H1 (cell line): ENCODE measurements around the gene HOXB8. TPM values are rescaled to one million over a fixed set of nuclear protein-coding genes. Genes with fewer than 3 reads are reported as not detected.

ENCODE experiments used
- CTCF ChIA-PET: fragments of 300-600 bp; sonication (Branson Sonifier 250); formaldehyde crosslinking; loops from one replicate; lab custom pipeline; 2021; ENCODE audit not compliant: partially characterized antibody; lab: Charles Lee
- POLR2A ChIA-PET: fragments of 300-600 bp; sonication (Branson Sonifier 250); formaldehyde crosslinking; loops from one replicate; lab custom pipeline; 2021; ENCODE audit warnings: inconsistent platforms; ENCODE audit not compliant: partially characterized antibody; lab: Charles Lee
- DNase-seq, 2 experiments: peaks; one replicate each; pipeline versions ENCODE4 v3.0.0 to v3.0.0-alpha.2; 2010 to 2022; ENCODE audit warnings: low spot score in 2 of 2, low read depth in 1 of 2, mixed read lengths in 1 of 2
- FAIRE-seq: peaks from 2 replicates; lab custom pipeline; 2011; peaks lifted over from hg19 to GRCh38; lab: Jason Lieb, UNC
- H2AFZ ChIP-seq: 2 replicates; pipeline ENCODE4 v1.8.1; 2012; ENCODE audit warnings: low read length, inconsistent platforms
- H2AK5ac ChIP-seq: 2 replicates; pipeline ENCODE4 v1.6.1; 2013; ENCODE audit warnings: low read depth, low read length
- H2BK120ac ChIP-seq: replicated peaks from 2 replicates; pipeline ENCODE3; 2013; ENCODE audit warnings: low read depth, low read length, inconsistent platforms
- H2BK12ac ChIP-seq: 2 replicates; pipeline ENCODE4 v1.6.1; 2013; ENCODE audit warnings: low read depth, low read length
- H2BK15ac ChIP-seq: 2 replicates; pipeline ENCODE4 v1.6.1; 2013; ENCODE audit warnings: low read length
- H2BK20ac ChIP-seq: 2 replicates; pipeline ENCODE4 v1.6.1; 2013; ENCODE audit warnings: low read length
- H2BK5ac ChIP-seq: 2 replicates; pipeline ENCODE4 v1.6.1; 2013; ENCODE audit warnings: low read depth, low read length
- H3K14ac ChIP-seq: 2 replicates; pipeline ENCODE4 v1.6.1; 2013; ENCODE audit warnings: inconsistent platforms; ENCODE audit not compliant: insufficient read length
- H3K18ac ChIP-seq: 2 replicates; pipeline ENCODE4 v1.6.1; 2013; ENCODE audit warnings: low read length; ENCODE audit errors: extremely low read depth
- H3K23ac ChIP-seq: 2 replicates; pipeline ENCODE4 v1.6.1; 2013; ENCODE audit warnings: inconsistent platforms; ENCODE audit not compliant: insufficient read length
- H3K23me2 ChIP-seq: 2 replicates; pipeline ENCODE4 v1.6.1; 2013; ENCODE audit warnings: low read depth, low read length
- H3K27ac ChIP-seq: 2 replicates; pipeline ENCODE4 v1.6.1; 2011; ENCODE audit warnings: low read depth, low read length, inconsistent platforms
- H3K27me3 ChIP-seq, 4 experiments: replicated peaks in 1 of 4; 1 replicate in 1 of 4; 2 replicates in 3 of 4; pipeline versions ENCODE4 v1.6.1 to v1.8.1; 2011 to 2013; ENCODE audit warnings: low read length in 3 of 4, mild to moderate bottlenecking in 3 of 4, inconsistent platforms in 2 of 4, mixed read lengths in 2 of 4, moderate library complexity in 1 of 4; ENCODE audit not compliant: control insufficient read depth in 3 of 4, insufficient read depth in 3 of 4; ENCODE audit errors: extremely low read depth in 1 of 4
- H3K36me3 ChIP-seq, 4 experiments: 2 replicates each; pipeline versions ENCODE4 v1.6.1 to v1.8.1; 2011 to 2013; ENCODE audit warnings: mild to moderate bottlenecking in 4 of 4, low read length in 3 of 4, moderate library complexity in 2 of 4, control low read depth in 1 of 4, inconsistent platforms in 1 of 4; ENCODE audit not compliant: insufficient read depth in 4 of 4, control insufficient read depth in 2 of 4
- H3K4ac ChIP-seq: replicated peaks from 2 replicates; pipeline ENCODE3; 2013; ENCODE audit warnings: low read length, low read depth, mixed read lengths, inconsistent platforms; ENCODE audit not compliant: insufficient read length
- H3K4me1 ChIP-seq, 4 experiments: replicated peaks in 1 of 4; 1 replicate in 1 of 4; 2 replicates in 3 of 4; pipeline versions ENCODE4 v1.6.1 to v1.8.1; 2011 to 2013; ENCODE audit warnings: low read length in 3 of 4, inconsistent platforms in 2 of 4, mixed read lengths in 1 of 4; ENCODE audit not compliant: insufficient read depth in 4 of 4, control insufficient read depth in 3 of 4
- H3K4me2 ChIP-seq, 2 experiments: 2 replicates each; pipeline versions ENCODE4 v1.6.1 to v1.8.1; 2011 to 2013; ENCODE audit warnings: low read depth in 2 of 2, low read length in 2 of 2, control low read depth in 1 of 2, inconsistent platforms in 1 of 2, mild to moderate bottlenecking in 1 of 2; ENCODE audit not compliant: insufficient read depth in 1 of 2
- H3K4me3 ChIP-seq, 4 experiments: fragments of 200-600, 300-600 bp in 1 of 4; sonication (generic), shearing (Covaris generic), sonication (Bioruptor Twin) in 1 of 4; 2 replicates each; pipeline versions ENCODE4 v1.5.1 to v1.8.1; 2011 to 2016; ENCODE audit warnings: low read length in 4 of 4, low read depth in 3 of 4, control low read depth in 2 of 4, inconsistent platforms in 2 of 4, mild to moderate bottlenecking in 2 of 4, mixed read lengths in 1 of 4, moderate library complexity in 1 of 4; ENCODE audit not compliant: insufficient read depth in 2 of 4; ENCODE audit errors: extremely low read depth in 1 of 4
- H3K56ac ChIP-seq: replicated peaks from 2 replicates; pipeline ENCODE3; 2013; ENCODE audit warnings: low read depth, mild to moderate bottlenecking, mixed read lengths, low read length, inconsistent platforms; ENCODE audit not compliant: insufficient read length
- H3K79me1 ChIP-seq: 2 replicates; pipeline ENCODE4 v1.6.1; 2013; ENCODE audit warnings: low read depth, low read length, control low read depth
- H3K79me2 ChIP-seq, 2 experiments: 2 replicates each; pipeline versions ENCODE4 v1.6.1 to v1.8.1; 2012 to 2013; ENCODE audit warnings: low read length in 2 of 2, mild to moderate bottlenecking in 2 of 2, inconsistent platforms in 1 of 2; ENCODE audit not compliant: insufficient read depth in 2 of 2, control insufficient read depth in 1 of 2
- H3K9ac ChIP-seq, 4 experiments: replicated peaks in 1 of 4; 1 replicate in 1 of 4; 2 replicates in 3 of 4; pipeline versions ENCODE4 v1.6.1 to v1.8.1; 2011 to 2013; ENCODE audit warnings: low read depth in 3 of 4, low read length in 3 of 4, control low read depth in 2 of 4, mild to moderate bottlenecking in 2 of 4, moderate library complexity in 2 of 4, inconsistent platforms in 1 of 4; ENCODE audit errors: extremely low read depth in 1 of 4
- H3K9me3 ChIP-seq, 2 experiments: 2 replicates each; pipeline versions ENCODE4 v1.6.1 to v1.8.1; 2012 to 2013; ENCODE audit warnings: mild to moderate bottlenecking in 2 of 2, moderate library complexity in 2 of 2, control low read depth in 1 of 2, inconsistent platforms in 1 of 2, low read depth in 1 of 2, low read length in 1 of 2, mixed read lengths in 1 of 2; ENCODE audit not compliant: insufficient read depth in 2 of 2
- H4K20me1 ChIP-seq, 2 experiments: replicated peaks in 1 of 2; 2 replicates each; pipeline versions ENCODE3 to v1.8.1; 2011 to 2013; ENCODE audit warnings: inconsistent platforms in 2 of 2, low read length in 2 of 2, mild to moderate bottlenecking in 1 of 2; ENCODE audit not compliant: insufficient read depth in 2 of 2, control insufficient read depth in 1 of 2
- H4K5ac ChIP-seq: 2 replicates; pipeline ENCODE4 v1.6.1; 2013; ENCODE audit warnings: low read length, low read depth, mixed read lengths, inconsistent platforms; ENCODE audit not compliant: insufficient read length
- H4K8ac ChIP-seq: 2 replicates; pipeline ENCODE4 v1.8.0; 2013; ENCODE audit warnings: mild to moderate bottlenecking, moderate library complexity, low read length, inconsistent platforms; ENCODE audit not compliant: insufficient read depth; ENCODE audit errors: extremely low read depth
- H4K91ac ChIP-seq: replicated peaks from 2 replicates; pipeline ENCODE3; 2013; ENCODE audit warnings: low read length, mixed read lengths, inconsistent platforms; ENCODE audit not compliant: insufficient read length
- GABPA ChIP-seq: IDR thresholded peaks from 2 replicates; pipeline ENCODE4 v1.6.1; 2011; ENCODE audit warnings: mild to moderate bottlenecking, low read length, moderate library complexity, borderline replicate concordance; ENCODE audit not compliant: insufficient read depth
- KDM5A ChIP-seq: fragments of 200-600 bp; IDR thresholded peaks from 2 replicates; pipeline ENCODE4 v1.7.1; 2012; ENCODE audit warnings: mild to moderate bottlenecking, low read length, inconsistent platforms, mixed read lengths
- NANOG ChIP-seq: IDR thresholded peaks from 2 replicates; pipeline ENCODE4 v1.6.1; 2011; ENCODE audit warnings: low read length, low read depth, mild to moderate bottlenecking, inconsistent platforms; ENCODE audit not compliant: insufficient read depth, poor library complexity, severe bottlenecking
- NRF1 ChIP-seq: IDR thresholded peaks from 2 replicates; pipeline ENCODE4 v1.6.1; 2011; ENCODE audit warnings: mild to moderate bottlenecking, low read depth, low read length, improper control_type of control experiment
- YY1 ChIP-seq: IDR thresholded peaks from 2 replicates; pipeline ENCODE4 v1.6.1; 2011; ENCODE audit warnings: low read depth, mild to moderate bottlenecking, low read length
- WGBS, 2 experiments: shearing (Covaris generic) in 1 of 2; methylation state at CpG; one replicate each; pipeline versions ENCODE4 v1.1.6 to v1.1.7; 2013 to 2015; ENCODE audit warnings: low lambda C conversion rate in 2 of 2, mixed read lengths in 2 of 2, inconsistent platforms in 1 of 2, low coverage in 1 of 2, missing lambda C conversion rate in 1 of 2; ENCODE audit not compliant: insufficient replicate concordance in 2 of 2, insufficient coverage in 1 of 2, insufficient read length in 1 of 2; ENCODE audit errors: extremely low coverage in 1 of 2, missing lambda C conversion rate in 1 of 2; 5-methylcytosine and 5-hydroxymethylcytosine counted together
- polyA plus RNA-seq, 7 experiments: library from polyadenylated mRNA; depleted of rRNA in 3 of 7; stranded (reverse) in 5 of 7; unstranded in 2 of 7; fragments of >200 nt in 5 of 7; fragments of 200-250 nt in 2 of 7; gene quantifications; 1 replicate in 5 of 7; 2 replicates in 1 of 7; 4 replicates in 1 of 7; pipeline versions ENCODE4 v1.2.1 to v1.2.3, GENCODE V29; 2011 to 2013; ENCODE audit warnings: missing spikeins in 2 of 7, mixed read lengths in 2 of 7
- total RNA-seq: library from RNA; stranded (reverse); fragmentation: NEBNext Ultra II Directional; extraction: Animal tissue kit (Norgen Biotek cat#: 25700); gene quantifications from 2 replicates; pipeline ENCODE4 v1.2.1, GENCODE V29; 2021

Gene HOXB8
- total and polyA plus RNA-seq, 2 of the 8 experiments (the other 6 are each of a cell fraction or from before 2014, with no cell fraction given): not detected

GRCh38 chr17:48569674-48570324 is 45.3 kb downstream of the HOXB8 start:
- no peak overlapping the region for H3K4me3 ChIP-seq
- H2BK20ac ChIP-seq: no peak overlapping the region; the same call in 1 of the 2 replicates
- FAIRE-seq (no peak), DNase-seq (no peak)
- H3K36me3 ChIP-seq: no peaks in the 10 kb centered on the region; a peak in 1 of 8 replicates
- H3K18ac ChIP-seq: no peak overlapping the region
- H3K9ac ChIP-seq: no peak overlapping the region
- H3K79me2 ChIP-seq: no peaks in the 10 kb centered on the region
- no peak overlapping the region for H4K8ac ChIP-seq
- H2BK120ac ChIP-seq: no peak overlapping the region
- H3K4me1 ChIP-seq: peaks cover 0 to 5% (median under 1%) of the 10 kb centered on the region in 4 experiments; a peak in 4 of 7 replicates
- no peak overlapping the region for H2AK5ac ChIP-seq
- peaks cover 9 to 46% of the 10 kb centered on the region in 2 experiments for H4K20me1 ChIP-seq
- H3K23ac ChIP-seq: no peak overlapping the region
- H3K9me3 ChIP-seq: no peaks in the 10 kb centered on the region
- H3K23me2 ChIP-seq: no peaks in the 10 kb centered on the region
- TF ChIP-seq KDM5A (no peak), NRF1 (no peak), NANOG (peak; percentile 70), GABPA (no peak), YY1 (0 out of 2 replicates have a peak, but pooled peaks have one; percentile 26)
- TF ChIP-seq, all 59 proteins: peak for 2
- H2AFZ ChIP-seq: no peak overlapping the region
- no peak overlapping the region for H3K27ac ChIP-seq
- H2BK12ac ChIP-seq: no peak overlapping the region
- H2BK15ac ChIP-seq: no peak overlapping the region
- H3K4me2 ChIP-seq: no peak overlapping the region
- CTCF ChIA-PET: interaction anchor here (0.7 to 4.8 kb wide), 14 partner anchors 9 to 527 kb away, joined by 3 to 32 read pairs (median 4); partner anchors contain the start of gene HOXB5
- no peaks in the 10 kb centered on the region for H3K79me1 ChIP-seq
- POLR2A ChIA-PET: interaction anchor here (1.8 kb wide), 1 partner anchor 13 kb away, joined by 8 read pairs; no protein-coding TSS in a partner anchor
- H4K91ac ChIP-seq: no peak overlapping the region
- H3K4ac ChIP-seq: no peak overlapping the region
- H3K27me3 ChIP-seq: peaks cover 99 to 100% (median 100%) of the 10 kb centered on the region in 4 experiments
- no peak overlapping the region for H4K5ac ChIP-seq
- no peak overlapping the region for H3K14ac ChIP-seq
- 14% methylated on average over 6 of the region's 6 CpGs; no CpG with 5 or more reads in 1 of the 2 experiments for WGBS, 2 experiments
- no peak overlapping the region for H2BK5ac ChIP-seq
- H3K56ac ChIP-seq: no peak overlapping the region
